ENCODE measurements around the gene SPDYE1. TPM values are rescaled to one million over a fixed set of nuclear protein-coding genes. Genes with fewer than 3 reads are reported as not detected.

The SPDYE1 gene
- total RNA-seq, 1 donor from 2014 or later: not detected

Small RNAs within 50 kb of the gene (microRNA-seq; reads per million reads assigned to microRNA genes)
- gene MIR6837: not detected

Other genes with a start within 250 kb of the SPDYE1 start
- gene BLVRA, start 239.2 kb upstream of the SPDYE1 start, total RNA-seq: 44.8 TPM
- gene MRPS24, start 128.4 kb upstream of the SPDYE1 start, total RNA-seq: 167 TPM
- 39.6 TPM for gene URGCP, start 91.3 kb upstream of the SPDYE1 start, total RNA-seq
- 44.9 TPM for gene UBE2D4, start 71.5 kb upstream of the SPDYE1 start, total RNA-seq
- gene DBNL, start 46.8 kb downstream of the SPDYE1 start, total RNA-seq: 33.1 TPM
- 671 TPM for gene PGAM2, start 67.7 kb downstream of the SPDYE1 start, total RNA-seq
- gene POLM, start 84.6 kb downstream of the SPDYE1 start, total RNA-seq: 12.4 TPM
- 20.5 TPM for gene AEBP1, start 106.4 kb downstream of the SPDYE1 start, total RNA-seq
- 78.0 TPM for gene POLD2, start 125.7 kb downstream of the SPDYE1 start, total RNA-seq
- gene MYL7, start 143.4 kb downstream of the SPDYE1 start, total RNA-seq: 518 TPM
- 0.49 TPM for gene GCK, start 191.5 kb downstream of the SPDYE1 start, total RNA-seq
- gene YKT6, start 203.1 kb downstream of the SPDYE1 start, total RNA-seq: 53.3 TPM

All from left ventricle myocardium inferior (tissue), 1 donor.